GM10248 (cell line): ENCODE measurements around the gene TNIK.

Experiments used
- CTCF ChIA-PET: fragments of 300-600 bp; sonication (Branson Sonifier 250); formaldehyde crosslinking; extraction: SDS; loops from one replicate; lab custom pipeline; 2021; ENCODE audit warnings: antibody characterized with exemption; lab: Yijun Ruan, JAX
- POLR2A ChIA-PET: fragments of 350-650 bp; sonication (Branson Sonifier 250); formaldehyde crosslinking; extraction: SDS; loops from one replicate; lab custom pipeline; 2020; ENCODE audit warnings: antibody characterized with exemption; lab: Yijun Ruan, JAX
- DNase-seq: peaks from one replicate; pipeline ENCODE4 v3.0.0; 2012; ENCODE audit errors: extremely low spot score
- CTCF ChIP-seq: IDR thresholded peaks from 2 replicates; pipeline ENCODE4 v1.5.1; 2012; ENCODE audit warnings: mild to moderate bottlenecking, low read depth; ENCODE audit errors: extremely low read depth, missing control alignments, control extremely low read depth

TNIK gene

GRCh38 chr3:171352387-171352935 lies 107.7 kb downstream of the TNIK start:
- ChIA-PET POLR2A (no interaction called here), CTCF (no interaction called here)
- no peak for TF ChIP-seq CTCF
- no peak for DNase-seq

GRCh38 chr3:171351676-171352075 lies 108.5 kb downstream of the TNIK start:
- ChIA-PET POLR2A (no interaction called here), CTCF (no interaction called here)
- TF ChIP-seq CTCF, result no peak
- DNase-seq, result no peak

- no peak for TF ChIP-seq CTCF
- ChIA-PET CTCF (interaction anchor here (0.9 to 4.5 kb wide), 10 partner anchors 8 to 163 kb away, joined by 3 to 19 read pairs (median 4); no protein-coding TSS in a partner anchor), POLR2A (interaction anchor here (0.6 kb wide), 1 partner anchor 690 kb away, joined by 6 read pairs; no protein-coding TSS in a partner anchor)
- DNase-seq, result no peak
These were observed 109.8 kb downstream of the TNIK start for GRCh38 chr3:171350364-171350763.

GRCh38 chr3:171349392-171349791 lies 110.8 kb downstream of the TNIK start:
- TF ChIP-seq CTCF, result no peak
- CTCF ChIA-PET, result interaction anchor here (0.9 to 4.5 kb wide), 8 partner anchors 11 to 88 kb away, joined by 3 to 19 read pairs (median 4); no protein-coding TSS in a partner anchor

GRCh38 chr3:171348121-171348520 lies 112.1 kb downstream of the TNIK start:
- CTCF ChIA-PET, result interaction anchor here (0.8 to 4.5 kb wide), 7 partner anchors 10 to 161 kb away, joined by 3 to 19 read pairs (median 4); no protein-coding TSS in a partner anchor
- DNase-seq, result no peak
- no peak for TF ChIP-seq CTCF
- POLR2A ChIA-PET, result no interaction called here

More at GRCh38 chr3:171349392-171349791, 110.8 kb downstream of the TNIK start:
- no peak for DNase-seq
- POLR2A ChIA-PET, result no interaction called here

GRCh38 chr3:171347301-171348039 lies 112.7 kb downstream of the TNIK start:
- DNase-seq, result peak; percentile 20
- ChIA-PET CTCF (interaction anchor here (0.8 to 4.5 kb wide), 8 partner anchors 9 to 161 kb away, joined by 3 to 19 read pairs (median 4); no protein-coding TSS in a partner anchor), POLR2A (interaction anchor here (0.7 to 1.0 kb wide), 2 partner anchors 33 to 89 kb away, joined by 3 to 4 read pairs; no protein-coding TSS in a partner anchor)
- no peak for TF ChIP-seq CTCF
